ENCODE results near the gene CNTRL. TPM values are rescaled to one million over a fixed set of nuclear protein-coding genes. Genes with fewer than 3 reads are reported as not detected.

The CNTRL gene
- total and polyA plus RNA-seq, 2 of the 8 experiments (the other 6 are each of a cell fraction or from before 2014, with no cell fraction given) = 5.1 to 13.9 TPM

DNA sequence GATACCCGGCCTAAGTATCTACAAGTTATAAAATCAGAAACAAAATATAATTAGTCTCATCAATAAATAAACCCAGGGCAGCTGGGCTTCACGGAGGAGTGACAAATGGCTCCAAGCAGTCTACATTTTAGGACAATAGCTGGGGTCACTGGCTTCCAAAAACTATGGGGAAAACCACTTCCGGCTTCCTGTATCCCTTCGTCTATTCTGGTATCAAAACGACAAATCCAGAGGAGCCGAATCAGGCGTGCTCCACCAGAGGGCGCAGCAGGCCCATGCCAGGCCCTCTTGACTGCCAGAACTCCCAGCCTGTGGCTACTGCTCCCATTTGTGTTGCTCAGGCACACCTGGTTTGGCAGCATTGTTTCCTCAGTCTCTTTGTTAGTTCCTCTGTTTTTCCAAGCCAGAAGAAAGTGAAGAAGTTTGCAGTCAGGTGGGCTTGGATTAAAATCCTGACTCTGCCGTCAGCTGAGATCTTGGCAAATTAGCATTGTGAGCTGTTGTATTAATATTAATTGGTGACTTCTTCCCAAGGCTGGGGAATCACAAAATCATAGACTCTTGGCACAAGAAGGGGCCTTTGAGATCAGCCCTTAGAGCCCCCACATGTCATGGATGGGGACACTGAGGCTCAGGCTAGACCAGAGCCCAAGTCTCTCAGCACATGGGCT, 138.5 kb downstream of the CNTRL start (continued):
- TF ChIP-seq RAD21 (IDR thresholded peaks at IDR 0.05 in 1 of 2, conservative IDR thresholded peaks at IDR 0.05 in 1 of 2; ENCODE audit: low read depth in 2 of 2, low read length in 2 of 2) (peak; percentile 100), SIX5 (IDR thresholded peaks at IDR 0.05; ENCODE audit: low read depth, low read length) (no peak), TCF12 (IDR thresholded peaks at IDR 0.05; ENCODE audit: low read depth, low read length) (peak; percentile 95), KDM5A (IDR thresholded peaks at IDR 0.05; ENCODE audit: low read length) (no peak), TEAD4 (IDR thresholded peaks at IDR 0.05; ENCODE audit: low read depth, low read length) (0 out of 2 replicates have a peak, but pooled peaks have one; percentile 21), YY1 (IDR thresholded peaks at IDR 0.05; ENCODE audit: low read depth, low read length) (peak; percentile 68), NRF1 (IDR thresholded peaks at IDR 0.05; ENCODE audit: low read depth, low read length) (no peak), PHF8 (conservative IDR thresholded peaks at IDR 0.05; ENCODE audit: low read depth, low read length) (no peak)
